A204.1 (cell line): ENCODE results near the gene KCMF1.
"Not testable (repeated sequence)": the region's sequence is repeated elsewhere in the genome, so short reads cannot be mapped to it uniquely, and the experiment has no call there.

Experiments
- FAIRE-seq: peaks from 2 replicates; lab custom pipeline; 2012; peaks lifted over from hg19 to GRCh38; lab: Jason Lieb, UNC

Gene KCMF1

GRCh38 chr2:84970868-84971509 is at the start of gene KCMF1:
KCMF1 (plus strand) TSS chr2:84971161; CDS start chr2:84971452, 291 bp downstream.
- FAIRE-seq: no peak

- FAIRE-seq: no peak
Measured at GRCh38 chr2:84923009-84923408, 48.0 kb upstream of the KCMF1 start.

DNA sequence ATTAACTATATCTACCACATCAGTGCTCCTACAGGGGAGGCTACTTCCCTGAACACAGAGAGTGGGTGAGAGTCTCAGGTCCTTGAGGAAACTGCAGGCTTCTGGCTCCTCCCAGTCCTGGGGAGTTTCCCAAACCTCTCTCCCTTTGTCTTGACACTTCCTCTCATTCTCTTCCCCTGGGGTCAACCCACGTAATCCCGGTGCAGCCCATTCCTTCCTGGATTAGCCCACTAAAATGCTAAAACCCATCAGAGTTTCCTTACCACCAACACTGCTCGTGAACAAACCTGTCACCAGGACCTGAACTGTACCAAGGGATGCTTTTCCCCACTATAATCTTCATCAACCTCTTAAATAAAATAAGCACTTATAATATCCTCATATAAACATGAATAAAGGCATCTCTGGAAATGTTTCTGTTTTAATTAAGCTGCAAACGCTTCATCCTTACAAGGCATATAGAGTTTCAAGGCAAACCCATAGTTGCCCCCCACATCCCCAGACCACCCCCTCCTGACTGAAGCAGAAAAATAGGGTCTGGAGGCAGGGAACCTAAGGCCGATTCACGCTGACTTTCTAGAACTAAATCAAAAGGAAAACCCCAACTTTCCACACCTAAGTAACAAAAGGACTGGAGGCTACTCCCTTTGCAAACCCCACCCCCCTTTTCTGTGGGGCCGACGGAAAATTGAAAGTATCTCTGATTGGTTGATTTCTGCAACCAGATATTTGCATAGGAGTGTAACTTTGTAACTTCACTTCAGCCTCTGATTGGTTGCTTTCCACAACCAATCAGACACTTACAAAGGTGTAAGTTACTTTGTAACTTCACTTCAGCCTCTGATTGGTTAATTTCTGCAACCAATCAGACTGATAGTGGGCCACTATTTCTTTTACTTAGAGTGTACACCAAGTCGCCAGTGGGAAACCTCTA is 46.5 kb upstream of the KCMF1 start:
- peak; percentile 96 for FAIRE-seq

- FAIRE-seq: no peak
Measured at GRCh38 chr2:84925336-84925723, 45.6 kb upstream of the KCMF1 start.

DNA sequence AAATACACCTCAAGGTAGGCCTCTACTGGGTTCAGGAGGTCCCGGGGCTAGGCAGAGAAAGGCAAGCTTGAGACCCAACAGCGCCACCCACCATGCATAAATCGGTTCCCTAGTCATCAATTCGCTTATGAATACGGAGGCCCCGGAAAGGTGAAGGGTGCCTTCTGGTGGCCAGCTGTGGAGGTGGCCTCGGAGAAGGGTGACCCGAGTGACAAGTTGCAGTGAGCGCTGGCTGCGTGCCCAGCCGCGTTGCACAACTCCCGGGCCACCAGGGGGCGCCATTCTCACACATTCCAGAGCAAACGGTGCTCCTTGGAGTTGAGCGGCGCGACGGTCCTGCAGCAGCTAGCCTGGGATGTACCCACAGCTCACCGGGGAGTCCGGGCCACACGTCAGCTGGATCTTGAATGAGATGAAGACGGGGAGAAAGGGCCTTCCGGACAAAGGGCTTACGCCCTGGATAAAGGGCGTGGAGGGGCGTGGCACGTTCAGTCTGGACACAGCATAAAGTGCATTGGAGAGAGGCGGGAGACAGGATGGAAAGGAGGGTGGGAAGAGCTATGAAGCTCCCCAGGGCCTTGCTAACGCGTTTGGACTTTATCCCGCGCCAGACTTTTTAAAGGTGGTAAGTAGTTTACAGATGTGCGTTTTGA is 45.1 kb upstream of the KCMF1 start:
- FAIRE-seq: peak; percentile 9

DNA sequence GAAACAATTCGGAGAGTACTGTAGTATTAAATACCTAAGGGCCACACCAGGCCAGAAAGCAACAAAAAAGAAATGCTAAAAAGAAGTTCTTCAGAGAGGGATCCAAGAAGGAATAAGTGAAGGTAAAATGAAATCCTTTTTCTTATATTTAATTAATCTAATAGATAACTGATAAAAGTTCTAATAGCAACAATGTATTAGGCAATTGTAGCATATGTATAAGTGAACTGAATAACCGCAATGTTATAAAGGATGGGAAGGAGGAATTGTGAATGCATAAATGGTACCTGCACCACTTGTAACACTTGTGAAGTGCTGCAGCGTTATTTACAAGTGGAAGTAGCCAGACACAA is 43.7 kb upstream of the KCMF1 start:
- FAIRE-seq: no peak

DNA sequence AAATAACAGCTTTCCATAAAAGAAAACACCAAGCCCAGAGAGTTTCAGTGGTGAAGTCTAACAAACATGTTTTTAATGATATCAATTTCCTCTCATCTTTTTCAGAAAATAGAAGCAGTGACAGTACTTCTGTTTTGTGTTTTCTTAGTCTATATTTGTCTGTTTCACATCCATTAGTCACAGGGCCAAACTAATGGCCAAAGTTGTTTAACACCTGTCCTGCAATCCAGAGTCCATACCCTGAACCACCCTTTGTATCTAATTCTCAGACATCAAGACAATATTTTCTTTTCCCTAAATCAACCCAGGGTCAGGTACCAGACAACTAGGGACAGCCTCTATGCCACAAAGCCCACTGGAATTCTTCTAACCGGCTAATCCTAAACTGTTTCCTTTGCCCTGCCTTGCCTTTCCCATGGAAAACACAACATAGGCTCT is 39.6 kb upstream of the KCMF1 start:
- FAIRE-seq: no peak

DNA sequence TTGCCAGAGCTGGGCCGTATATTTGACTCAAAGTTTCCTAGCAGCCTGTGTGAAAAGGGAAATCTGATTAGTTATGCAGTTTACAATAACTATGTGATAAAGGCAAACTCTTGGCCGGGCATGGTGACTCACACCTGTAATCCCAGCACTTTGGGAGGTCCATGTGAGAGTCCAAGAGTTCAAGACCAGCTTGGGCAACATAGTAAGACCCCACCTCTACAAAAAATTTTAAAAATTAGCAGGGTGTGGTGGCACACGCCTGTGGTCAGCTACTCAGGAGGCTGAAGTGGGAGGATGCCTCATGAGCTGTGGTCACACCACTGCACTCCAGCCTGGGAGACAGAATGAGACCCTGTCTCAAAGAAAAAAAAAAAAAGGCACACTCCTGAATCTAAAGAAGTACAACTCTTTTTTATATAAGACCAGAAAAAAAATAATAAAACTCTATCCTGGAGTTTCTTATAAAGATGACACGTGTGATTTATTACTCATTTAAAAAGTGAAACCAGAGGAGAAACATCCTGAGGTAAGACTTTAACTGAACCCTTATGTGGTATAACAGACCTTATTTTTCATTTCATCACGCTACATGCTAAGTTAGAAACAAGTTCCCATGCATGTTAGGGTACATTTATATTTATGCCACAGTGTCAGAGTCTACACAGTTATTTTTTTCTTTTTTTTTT is 32.6 kb upstream of the KCMF1 start:
- FAIRE-seq: peak; percentile 48

- FAIRE-seq: peak; percentile 67
Measured at GRCh38 chr2:84939426-84940087, 31.4 kb upstream of the KCMF1 start.

DNA sequence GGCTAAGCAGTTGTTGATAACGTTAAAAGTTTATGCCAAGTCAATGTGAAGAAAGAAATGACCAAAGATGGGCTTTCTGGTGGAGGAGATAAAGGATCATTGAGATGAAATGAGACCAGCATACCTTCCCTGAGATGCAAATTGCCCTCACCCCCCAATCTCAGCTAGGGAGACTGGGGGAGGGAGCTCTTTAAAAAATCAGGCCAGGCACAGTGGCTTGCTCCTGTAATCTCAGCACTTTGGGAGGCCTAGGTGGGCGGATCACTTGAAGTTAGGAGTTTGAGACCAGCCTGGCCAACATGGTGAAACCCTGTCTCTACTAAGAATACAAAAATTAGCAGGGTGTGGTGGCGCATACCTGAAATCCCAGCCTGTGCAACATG is 30.9 kb upstream of the KCMF1 start:
- FAIRE-seq: no peak

GRCh38 chr2:84940831-84941412 is 30.0 kb upstream of the KCMF1 start:
- no peak for FAIRE-seq

GRCh38 chr2:84942166-84942565 is 28.8 kb upstream of the KCMF1 start:
- no peak for FAIRE-seq

GRCh38 chr2:84942964-84943421 is 28.0 kb upstream of the KCMF1 start:
- FAIRE-seq: no peak

DNA sequence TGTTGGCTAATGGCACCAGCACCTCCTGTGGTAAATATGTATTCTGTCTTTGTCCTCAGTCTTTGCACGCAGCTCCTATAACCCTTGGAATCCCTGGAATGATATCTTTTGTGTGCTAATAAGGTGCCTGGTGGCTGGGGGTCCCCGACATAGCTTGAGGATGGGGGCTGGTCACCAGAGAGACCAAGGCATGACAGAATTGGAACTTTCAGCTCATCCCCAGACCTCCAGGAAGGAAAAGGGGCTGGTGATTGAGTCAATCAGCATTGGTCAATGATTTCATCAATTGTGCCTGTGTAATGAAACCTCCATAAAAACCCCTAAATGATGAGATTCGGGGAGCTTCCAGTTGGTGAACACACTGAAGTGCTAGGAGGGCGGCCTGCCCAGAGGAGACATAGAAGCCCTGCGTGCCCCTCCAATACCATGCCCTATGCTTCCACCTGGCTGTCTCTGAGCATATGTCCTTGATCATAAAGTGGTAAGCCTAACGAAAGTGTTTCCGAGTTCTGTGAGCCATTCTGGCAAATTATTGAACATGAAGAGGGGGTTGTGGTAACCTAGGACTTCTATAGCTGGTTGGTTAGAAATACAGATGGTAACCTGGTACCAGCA is 26.6 kb upstream of the KCMF1 start:
- FAIRE-seq: no peak

GRCh38 chr2:84945838-84946203 is 25.1 kb upstream of the KCMF1 start:
- FAIRE-seq: not testable (repeated sequence)

GRCh38 chr2:84946204-84947009 is 24.6 kb upstream of the KCMF1 start:
- FAIRE-seq: no peak

DNA sequence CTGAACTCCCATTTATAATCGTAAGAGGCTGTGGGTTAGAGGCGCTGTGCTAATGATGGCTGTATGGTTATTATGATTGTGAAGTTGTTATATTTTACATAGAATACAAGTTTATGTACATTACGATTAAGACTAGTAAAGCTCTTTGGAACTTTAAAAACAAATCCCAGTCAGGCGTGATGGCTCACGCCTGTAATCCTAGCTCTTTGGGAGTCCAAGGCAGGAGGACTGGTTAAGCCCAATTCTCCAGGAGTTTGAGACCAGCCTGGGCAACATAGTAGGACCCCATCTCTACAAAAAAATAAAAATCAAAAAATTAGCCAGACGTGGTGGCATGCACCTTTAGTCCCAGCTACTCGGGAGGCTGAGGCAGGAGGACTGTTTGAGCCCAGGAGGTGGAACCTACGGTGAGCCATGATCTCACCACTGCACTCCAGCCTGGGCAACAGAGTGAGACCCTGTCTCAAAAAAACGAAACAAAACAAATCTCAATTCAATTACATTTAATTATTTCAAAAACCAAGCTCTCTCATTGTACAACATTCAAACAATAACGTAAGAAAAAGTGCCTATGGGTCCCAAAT is 23.9 kb upstream of the KCMF1 start:
- no peak for FAIRE-seq

DNA sequence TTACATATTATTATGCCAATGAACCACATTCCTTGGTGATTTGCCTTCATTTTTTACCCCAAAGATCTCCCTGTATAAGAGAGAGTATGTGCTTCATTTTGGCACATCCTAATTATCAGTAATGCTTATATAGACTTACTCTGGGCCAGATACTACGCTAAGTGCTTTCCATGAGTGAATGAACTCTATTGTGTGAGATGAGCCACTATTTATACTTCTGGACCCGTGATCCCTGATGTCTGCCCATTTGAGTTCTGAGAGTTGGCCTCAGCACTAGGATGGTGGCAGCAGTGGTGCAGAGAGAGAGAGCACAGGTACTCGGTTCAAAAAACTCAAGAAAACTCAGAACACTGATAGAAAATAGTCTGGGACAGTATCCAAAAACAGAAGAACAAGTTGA is 17.4 kb upstream of the KCMF1 start:
- FAIRE-seq: no peak

DNA sequence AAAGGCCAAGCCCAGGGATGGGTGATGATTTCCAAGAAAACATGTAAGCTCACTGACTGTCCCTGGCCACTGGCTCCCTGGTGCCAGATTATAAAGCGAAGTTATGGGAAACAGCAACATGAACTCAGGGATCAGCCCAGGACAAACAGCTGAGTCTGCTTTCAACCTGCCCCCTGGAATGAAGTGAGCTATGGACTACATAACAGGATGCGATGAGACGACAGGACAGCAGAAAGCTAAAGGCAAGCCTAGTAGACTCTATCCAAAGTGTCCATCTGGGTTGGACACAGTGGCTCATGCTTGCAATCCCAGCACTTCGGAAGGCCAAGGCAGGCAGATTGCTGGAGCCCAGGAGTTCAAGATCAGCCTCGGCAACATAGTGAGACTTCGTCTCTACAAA is 16.6 kb upstream of the KCMF1 start:
- FAIRE-seq: no peak
